22Rv1 (cell line): ENCODE measurements around the gene MCU.

ENCODE experiments used
- CTCF ChIP-seq: fragments of 450-650 bp; IDR thresholded peaks from 2 replicates; pipeline ENCODE4 v1.5.1; 2017; ENCODE audit warnings: mild to moderate bottlenecking
- ZFX ChIP-seq: fragments of 450-650 bp; IDR thresholded peaks from 2 replicates; pipeline ENCODE4 v1.6.1; 2017; ENCODE audit warnings: antibody characterized with exemption, borderline replicate concordance

DNA sequence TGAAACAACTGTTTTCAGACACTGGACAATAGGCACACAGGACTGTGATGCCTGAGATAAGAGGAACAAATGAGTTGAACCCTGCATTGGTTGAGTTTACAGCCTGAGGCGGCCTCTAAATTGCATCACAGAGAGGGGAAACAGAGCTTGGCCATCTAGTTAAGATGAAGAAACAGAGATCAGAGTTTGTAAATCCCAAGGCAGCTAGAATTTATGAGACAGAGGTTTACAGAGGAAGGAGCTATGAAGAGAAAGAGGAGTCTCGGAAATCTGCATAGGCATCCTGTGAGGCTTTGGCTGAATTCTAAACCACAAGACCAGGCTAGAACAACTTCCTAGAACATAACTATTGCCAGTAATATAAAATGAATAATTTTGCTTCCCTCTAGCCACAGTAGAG, 160.6 kb downstream of the MCU start:
- TF ChIP-seq CTCF (no peak), ZFX (no peak)
